Breast epithelium (tissue), 4 donors: Measurements from ENCODE around the gene CTSE. TPM values are rescaled to one million over a fixed set of nuclear protein-coding genes. Genes with fewer than 3 reads are reported as not detected.

Source experiments
- DNase-seq, 2 donors: peaks; one replicate each; pipeline ENCODE4 v3.0.0-alpha.2; 2019; ENCODE audit warnings: low spot score in 2 of 2
- H3K27ac ChIP-seq, 2 donors: fragments of 200-600 bp; sonication (generic) in 1 of 2; one replicate each; pipeline ENCODE4 v1.5.1; 2016 to 2019; ENCODE audit warnings: mild to moderate bottlenecking in 1 of 2
- H3K27me3 ChIP-seq, 2 donors: fragments of 200-600 bp; sonication (generic) in 1 of 2; one replicate each; pipeline versions ENCODE4 v1.5.1 to v1.6.0; 2017 to 2019; ENCODE audit warnings: control low read depth in 1 of 2, mild to moderate bottlenecking in 1 of 2
- H3K36me3 ChIP-seq: fragments of 200-600 bp; one replicate; pipeline ENCODE4 v1.5.1; 2019
- H3K4me1 ChIP-seq, 2 donors: fragments of 200-600 bp; sonication (generic); one replicate each; pipeline ENCODE4 v1.5.1; 2016 to 2019; ENCODE audit warnings: control low read depth in 1 of 2
- H3K4me3 ChIP-seq, 3 donors: fragments of 200-600 bp; sonication (generic); 1 replicate in 2 of 3; 2 replicates in 1 of 3; pipeline ENCODE4 v1.5.1; 2016 to 2019; ENCODE audit warnings: mild to moderate bottlenecking in 3 of 3, moderate library complexity in 2 of 3
- H3K9me3 ChIP-seq, 2 donors: fragments of 200-600 bp; sonication (generic) in 1 of 2; one replicate each; pipeline ENCODE4 v1.5.1; 2016 to 2019; ENCODE audit warnings: control low read depth in 1 of 2
- POLR2A ChIP-seq: fragments of 450-650 bp; IDR thresholded peaks from one replicate; pipeline ENCODE4 v1.6.1; 2016; ENCODE audit warnings: antibody characterized with exemption, mild to moderate bottlenecking, moderate library complexity
- POLR2AphosphoS5 ChIP-seq, 3 donors: sonication (generic); formaldehyde crosslinking; IDR thresholded peaks; one replicate each; pipeline ENCODE4 v1.6.1; 2017; ENCODE audit warnings: antibody characterized with exemption in 3 of 3
- intact Hi-C: fragments of 100-400 bp; cut with DNase I; formaldehyde crosslinking; loops from one replicate; pipeline ENCODE4 v1.15.1; 2023; ENCODE audit warnings: low total_unique reads
- total RNA-seq, 3 donors: library from RNA; depleted of rRNA; stranded (reverse); fragments of >200 nt; gene quantifications; one replicate each; pipeline ENCODE4 v1.1.0, GENCODE V29; 2016
- TF ChIP-seq, protein P1 (sequence below), 3 donors: fragments of 450-650 bp; IDR thresholded peaks; one replicate each; pipeline ENCODE4 v1.5.1; 2016 to 2017; ENCODE audit warnings: antibody characterized with exemption in 3 of 3, mild to moderate bottlenecking in 3 of 3, moderate library complexity in 3 of 3

The CTSE gene
- total RNA-seq, 3 donors from 2014 or later, result under 0.01 TPM; not detected in 2

DNA sequence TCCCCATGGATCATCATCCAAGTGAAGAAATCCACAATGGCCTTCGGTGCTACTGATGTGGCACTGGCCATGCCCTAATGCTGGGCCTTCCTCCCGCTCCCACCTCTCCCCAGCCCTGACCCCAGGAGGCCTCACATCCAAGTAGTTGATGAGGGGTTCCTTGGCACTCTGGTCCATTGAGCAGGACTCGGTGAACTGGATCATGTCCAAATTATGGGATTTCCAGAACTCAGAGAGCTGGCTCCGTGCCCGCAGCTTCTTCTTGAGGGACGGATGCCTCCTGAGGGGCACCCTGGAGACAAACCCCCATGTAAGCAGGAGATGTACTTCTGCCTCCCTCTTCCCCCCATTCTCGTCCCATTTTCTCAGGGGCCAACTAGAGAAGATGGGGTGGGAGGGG, 929 bp downstream of the CTSE start:
- H3K4me3 ChIP-seq, result no peak overlapping the region
- no peak overlapping the region for H3K27ac ChIP-seq
- H3K9me3 ChIP-seq, result no peaks in the 10 kb centered on the region
- H3K27me3 ChIP-seq, result no peaks in the 10 kb centered on the region
- H3K4me1 ChIP-seq, result no peaks in the 10 kb centered on the region
- TF ChIP-seq, protein P1, sequence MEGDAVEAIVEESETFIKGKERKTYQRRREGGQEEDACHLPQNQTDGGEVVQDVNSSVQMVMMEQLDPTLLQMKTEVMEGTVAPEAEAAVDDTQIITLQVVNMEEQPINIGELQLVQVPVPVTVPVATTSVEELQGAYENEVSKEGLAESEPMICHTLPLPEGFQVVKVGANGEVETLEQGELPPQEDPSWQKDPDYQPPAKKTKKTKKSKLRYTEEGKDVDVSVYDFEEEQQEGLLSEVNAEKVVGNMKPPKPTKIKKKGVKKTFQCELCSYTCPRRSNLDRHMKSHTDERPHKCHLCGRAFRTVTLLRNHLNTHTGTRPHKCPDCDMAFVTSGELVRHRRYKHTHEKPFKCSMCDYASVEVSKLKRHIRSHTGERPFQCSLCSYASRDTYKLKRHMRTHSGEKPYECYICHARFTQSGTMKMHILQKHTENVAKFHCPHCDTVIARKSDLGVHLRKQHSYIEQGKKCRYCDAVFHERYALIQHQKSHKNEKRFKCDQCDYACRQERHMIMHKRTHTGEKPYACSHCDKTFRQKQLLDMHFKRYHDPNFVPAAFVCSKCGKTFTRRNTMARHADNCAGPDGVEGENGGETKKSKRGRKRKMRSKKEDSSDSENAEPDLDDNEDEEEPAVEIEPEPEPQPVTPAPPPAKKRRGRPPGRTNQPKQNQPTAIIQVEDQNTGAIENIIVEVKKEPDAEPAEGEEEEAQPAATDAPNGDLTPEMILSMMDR (IDR thresholded peaks at IDR 0.05), result no peak
- TF ChIP-seq POLR2AphosphoS5 (IDR thresholded peaks at IDR 0.05) (no peak), POLR2A (no peak)
- H3K36me3 ChIP-seq, result no peaks in the 10 kb centered on the region
- no peak for DNase-seq
- intact Hi-C loops, result no loop called here

DNA sequence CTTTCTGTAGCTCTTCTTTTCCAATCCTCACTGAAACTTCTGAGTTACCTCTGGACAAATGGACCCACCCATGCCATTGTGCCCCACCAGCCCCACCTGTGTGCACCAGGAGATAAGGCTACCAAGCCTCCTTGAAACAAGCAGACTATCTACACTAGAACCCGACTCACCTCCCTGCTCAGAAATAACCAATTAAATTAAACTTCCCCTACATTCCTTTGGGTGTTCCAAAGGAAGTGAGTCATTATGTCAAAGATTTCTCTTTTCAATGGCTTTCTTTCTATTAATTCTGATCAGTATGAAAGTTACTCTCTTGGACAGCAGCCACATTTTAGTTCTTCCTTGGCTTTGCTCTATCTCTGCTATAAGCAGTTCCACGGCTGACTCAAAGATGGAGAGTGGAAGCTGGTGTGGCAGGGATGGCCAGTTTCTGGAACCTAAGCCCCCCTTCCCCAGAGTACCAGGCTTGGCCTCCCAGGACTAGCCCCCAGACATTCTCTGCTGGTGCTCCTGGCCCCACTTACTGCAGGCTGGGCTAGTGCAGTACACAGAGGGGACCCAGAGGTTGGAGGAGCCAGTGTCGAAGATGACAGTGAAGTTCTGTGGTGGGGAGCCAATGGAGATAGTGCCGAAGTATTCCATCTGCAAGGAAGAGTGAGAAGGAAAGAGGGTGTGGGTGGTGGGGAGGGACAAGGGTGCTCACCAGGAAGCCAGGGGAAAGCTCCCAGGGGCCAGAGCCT, 1.9 kb downstream of the CTSE start:
- Histone ChIP-seq H3K4me3 (no peak overlapping the region), H3K9me3 (no peaks in the 10 kb centered on the region), H3K36me3 (no peaks in the 10 kb centered on the region), H3K4me1 (no peaks in the 10 kb centered on the region), H3K27me3 (no peaks in the 10 kb centered on the region), H3K27ac (no peak overlapping the region)
- DNase-seq, result no peak
- intact Hi-C loops, result no loop called here
- TF ChIP-seq, protein P1 (IDR thresholded peaks at IDR 0.05), result no peak
- TF ChIP-seq POLR2A (no peak), POLR2AphosphoS5 (IDR thresholded peaks at IDR 0.05) (no peak)

DNA sequence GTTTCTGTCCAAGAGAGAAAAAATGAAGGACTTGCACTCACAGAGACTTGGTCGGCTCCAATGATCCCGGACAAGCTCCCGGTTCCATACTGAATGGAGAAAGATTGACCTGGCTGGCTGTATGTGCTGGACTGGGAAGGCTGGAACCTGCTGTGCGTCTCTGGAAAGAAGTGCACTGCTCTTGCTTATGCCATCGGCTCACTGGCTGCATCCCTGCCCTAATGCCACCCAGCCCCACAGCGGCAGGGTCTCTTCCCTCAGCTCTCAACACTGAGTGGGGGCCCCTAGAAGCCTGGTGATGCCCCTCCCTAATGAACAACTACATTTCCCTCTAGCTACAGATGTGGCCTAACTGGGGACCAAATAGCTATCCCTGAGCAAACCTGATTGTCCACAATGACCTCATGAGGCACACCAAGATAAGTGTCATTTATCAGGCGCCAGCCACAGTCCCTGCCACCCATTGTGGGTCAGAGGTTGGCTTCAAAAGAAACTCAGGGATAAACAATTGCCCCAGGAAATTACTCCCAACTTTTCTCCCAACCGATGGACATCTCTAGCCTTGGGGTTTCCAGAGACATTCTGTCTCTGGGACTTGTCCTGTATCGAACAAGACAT, 2.6 kb downstream of the CTSE start:
- Histone ChIP-seq H3K4me3 (no peak overlapping the region), H3K9me3 (no peaks in the 10 kb centered on the region), H3K4me1 (no peaks in the 10 kb centered on the region), H3K36me3 (no peaks in the 10 kb centered on the region), H3K27me3 (no peaks in the 10 kb centered on the region), H3K27ac (no peak overlapping the region)
- TF ChIP-seq POLR2AphosphoS5 (IDR thresholded peaks at IDR 0.05) (no peak), POLR2A (no peak)
- TF ChIP-seq, protein P1 (IDR thresholded peaks at IDR 0.05), result no peak
- no peak for DNase-seq
- intact Hi-C loops, result no loop called here

DNA sequence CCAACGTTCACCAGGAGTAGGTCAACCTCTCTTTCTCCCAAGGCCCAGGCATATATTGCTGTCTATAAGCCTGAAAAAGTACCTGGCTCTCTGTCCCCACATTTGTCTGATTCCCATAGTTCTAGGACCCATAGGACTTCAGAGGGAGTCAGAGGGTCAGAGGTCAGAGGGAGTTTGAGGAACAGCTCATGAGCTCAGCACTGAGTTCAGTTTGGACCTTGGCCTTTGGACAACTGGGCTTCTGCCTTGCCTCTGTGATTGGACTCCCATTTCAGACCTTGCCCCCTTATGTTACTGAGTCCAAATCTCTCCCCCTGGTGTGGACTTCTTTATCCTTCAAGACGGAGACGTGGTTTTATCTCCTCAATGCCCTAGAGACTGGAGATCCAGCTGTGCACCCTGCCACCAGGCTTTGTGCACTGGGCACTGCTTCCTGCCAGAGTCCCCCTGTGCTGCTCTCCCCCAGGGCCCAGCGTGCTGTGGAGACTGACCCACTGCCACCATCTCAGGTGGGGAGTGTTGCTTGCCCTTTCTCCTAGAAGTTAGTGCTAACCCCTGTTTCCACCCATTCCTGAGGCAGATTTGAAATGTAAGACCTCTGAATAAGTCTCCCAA, 3.2 kb downstream of the CTSE start:
- intact Hi-C loops, result no loop called here
- DNase-seq, result no peak
- no peak overlapping the region for H3K27ac ChIP-seq
- TF ChIP-seq POLR2AphosphoS5 (IDR thresholded peaks at IDR 0.05), result no peak
- TF ChIP-seq POLR2A, result no peak
- TF ChIP-seq, protein P1 (IDR thresholded peaks at IDR 0.05), result no peak
- H3K4me3 ChIP-seq, result no peak overlapping the region
- no peaks in the 10 kb centered on the region for H3K27me3 ChIP-seq
- no peaks in the 10 kb centered on the region for H3K4me1 ChIP-seq
- H3K36me3 ChIP-seq, result no peaks in the 10 kb centered on the region
- no peaks in the 10 kb centered on the region for H3K9me3 ChIP-seq

DNA sequence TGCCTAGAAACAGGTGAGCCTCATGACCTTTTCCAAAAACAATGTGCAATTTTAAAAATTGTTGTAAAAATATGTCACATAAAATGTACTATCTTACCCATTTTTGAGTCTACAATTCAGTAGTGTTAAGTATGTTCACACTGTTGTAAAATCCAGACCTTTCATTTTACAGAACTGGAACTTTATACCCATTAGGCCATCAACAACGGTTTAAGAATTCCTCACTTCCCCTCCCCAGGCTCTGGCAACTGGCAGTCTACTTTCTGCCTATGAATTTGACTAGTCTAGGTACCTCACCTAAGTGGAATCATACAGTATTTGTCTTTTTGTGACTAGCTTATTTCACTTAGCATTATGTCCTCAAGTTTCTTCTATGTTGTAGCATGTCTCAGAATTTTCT, 8.6 kb downstream of the CTSE start:
- DNase-seq, result no peak
- no peaks in the 10 kb centered on the region for H3K4me1 ChIP-seq
- H3K27ac ChIP-seq, result no peak overlapping the region
- intact Hi-C loops, result no loop called here
- no peaks in the 10 kb centered on the region for H3K27me3 ChIP-seq
- no peak overlapping the region for H3K4me3 ChIP-seq
- TF ChIP-seq, protein P1 (IDR thresholded peaks at IDR 0.05), result no peak
- TF ChIP-seq POLR2A (no peak), POLR2AphosphoS5 (IDR thresholded peaks at IDR 0.05) (no peak)
- H3K9me3 ChIP-seq, result no peaks in the 10 kb centered on the region
- H3K36me3 ChIP-seq, result no peaks in the 10 kb centered on the region
